Stimulated activated CD4-positive, alpha-beta T cell treated with anti-CD3 and anti-CD28 coated beads, Interleukin-4, amount 100 ng/mL, for 24 hours (primary cell): Measurements from ENCODE around the gene MAZ.
"Not testable (repeated sequence)": the region's sequence is repeated elsewhere in the genome, so short reads cannot be mapped to it uniquely, and the experiment has no call there.

Experiments used
- DNase-seq: peaks from one replicate; pipeline ENCODE4 v3.0.0-alpha.2; 2020

Gene MAZ

DNA sequence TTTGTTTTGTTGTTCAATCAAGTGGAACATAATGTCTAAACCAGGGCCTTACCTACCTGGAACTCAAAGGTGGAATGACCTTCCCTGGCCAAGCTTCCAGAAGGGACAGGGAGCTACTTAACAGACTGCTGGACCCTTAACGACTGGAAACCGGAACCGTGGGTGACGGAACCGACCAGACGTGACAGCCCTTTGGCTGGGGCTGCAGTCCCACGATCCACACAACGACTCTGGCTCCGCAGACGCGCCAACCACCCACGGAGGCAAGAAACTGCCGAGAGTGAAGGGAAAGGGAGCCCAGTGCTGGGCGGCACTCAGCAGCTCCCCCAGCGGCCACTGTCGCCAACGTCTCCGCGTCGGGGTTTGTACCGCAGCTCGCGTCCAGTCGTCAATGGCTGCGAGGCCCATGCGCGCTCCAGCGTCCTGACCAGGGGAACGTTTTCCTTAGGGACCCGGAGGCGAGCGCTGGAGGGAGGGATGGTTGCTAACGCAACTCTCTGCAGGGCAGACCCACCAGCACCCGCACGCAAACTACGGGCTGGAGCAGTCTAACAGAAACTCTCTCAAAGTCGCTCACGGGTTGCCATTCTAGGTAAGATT, 21.3 kb upstream of the MAZ start:
- DNase-seq: peak; percentile 79

DNA sequence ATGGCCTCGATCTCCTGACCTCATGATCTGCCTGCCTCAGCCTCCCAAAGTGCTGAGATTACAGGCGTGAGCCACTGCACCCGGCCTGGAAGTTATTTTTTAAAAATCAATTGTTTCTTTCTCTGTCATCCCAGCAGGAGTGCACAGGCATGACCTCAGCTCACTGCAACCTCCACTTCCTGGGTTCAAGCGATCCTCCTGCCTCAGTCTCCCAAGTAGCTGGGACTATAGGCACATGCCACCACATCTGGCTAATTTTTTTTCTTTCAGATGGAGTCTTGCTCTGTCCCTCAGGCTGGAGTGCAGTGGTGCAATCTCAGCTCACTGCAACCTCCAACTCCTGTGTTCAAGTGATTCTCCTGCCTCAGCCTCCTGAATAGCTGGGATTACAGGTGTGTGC, 19.2 kb upstream of the MAZ start:
- DNase-seq: not testable (repeated sequence)

DNA sequence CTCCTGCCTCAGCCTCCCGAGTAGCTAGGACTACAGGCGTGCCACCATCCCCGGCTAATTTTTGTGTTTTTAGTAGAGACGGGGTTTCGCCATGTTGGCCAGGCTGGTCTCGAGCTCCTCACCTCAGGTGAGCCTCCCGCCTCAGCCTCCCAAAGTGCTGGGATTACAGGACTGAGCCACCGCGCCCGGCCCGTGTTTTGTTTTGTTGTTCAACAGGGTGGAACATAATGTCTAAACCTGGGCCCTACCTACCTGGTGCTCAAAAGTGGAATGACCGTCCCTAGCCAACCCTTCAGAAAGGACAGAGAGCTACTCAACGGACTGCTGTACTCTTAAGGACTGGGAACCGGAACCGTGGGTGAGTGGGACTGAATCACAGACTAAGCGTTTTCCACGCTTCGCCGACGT, 16.6 kb upstream of the MAZ start:
- no peak for DNase-seq

DNA sequence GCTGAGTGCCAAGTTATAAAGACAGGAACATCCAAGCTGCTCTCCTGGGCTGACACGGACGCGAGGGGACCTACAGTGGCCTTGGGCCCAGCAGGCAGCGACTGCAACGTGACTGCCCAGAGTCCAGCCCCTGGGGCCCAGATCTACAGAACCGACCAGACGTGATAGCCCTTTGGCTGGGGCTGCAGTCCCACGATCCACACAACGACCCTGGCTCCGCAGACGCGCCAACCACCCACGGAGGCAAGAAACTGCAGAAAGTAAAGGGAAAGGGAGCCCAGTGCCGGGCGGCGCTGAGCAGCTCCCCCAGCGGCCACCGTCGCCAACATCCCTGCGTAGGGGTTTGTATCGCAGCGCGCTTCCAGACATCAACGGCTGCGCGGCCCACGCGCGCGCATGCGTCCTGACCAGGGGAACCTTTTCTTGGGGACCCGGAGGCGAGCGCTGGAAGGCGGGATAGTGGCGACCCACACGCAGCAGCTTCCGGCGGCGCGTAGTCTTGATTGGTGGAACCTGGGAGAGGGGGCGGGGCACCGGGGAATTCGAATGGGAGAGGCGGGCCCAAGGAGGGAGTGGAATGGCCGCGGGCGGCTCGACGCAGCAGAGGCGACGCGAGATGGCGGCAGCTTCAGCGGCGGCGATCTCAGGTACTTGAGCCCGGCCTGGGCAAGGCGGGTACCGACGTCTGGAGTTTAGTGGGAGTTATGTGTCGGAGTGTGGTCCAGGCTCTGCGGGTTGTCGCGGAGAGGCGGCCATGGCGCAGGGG, 16.0 kb upstream of the MAZ start, which contains the start of gene KIF22:
Gene KIF22, plus strand, starts transcription at position 569 of the 766 bp plus-strand sequence. Its CDS starts 9 bp downstream, at position 578.
- DNase-seq: peak; percentile 100

DNA sequence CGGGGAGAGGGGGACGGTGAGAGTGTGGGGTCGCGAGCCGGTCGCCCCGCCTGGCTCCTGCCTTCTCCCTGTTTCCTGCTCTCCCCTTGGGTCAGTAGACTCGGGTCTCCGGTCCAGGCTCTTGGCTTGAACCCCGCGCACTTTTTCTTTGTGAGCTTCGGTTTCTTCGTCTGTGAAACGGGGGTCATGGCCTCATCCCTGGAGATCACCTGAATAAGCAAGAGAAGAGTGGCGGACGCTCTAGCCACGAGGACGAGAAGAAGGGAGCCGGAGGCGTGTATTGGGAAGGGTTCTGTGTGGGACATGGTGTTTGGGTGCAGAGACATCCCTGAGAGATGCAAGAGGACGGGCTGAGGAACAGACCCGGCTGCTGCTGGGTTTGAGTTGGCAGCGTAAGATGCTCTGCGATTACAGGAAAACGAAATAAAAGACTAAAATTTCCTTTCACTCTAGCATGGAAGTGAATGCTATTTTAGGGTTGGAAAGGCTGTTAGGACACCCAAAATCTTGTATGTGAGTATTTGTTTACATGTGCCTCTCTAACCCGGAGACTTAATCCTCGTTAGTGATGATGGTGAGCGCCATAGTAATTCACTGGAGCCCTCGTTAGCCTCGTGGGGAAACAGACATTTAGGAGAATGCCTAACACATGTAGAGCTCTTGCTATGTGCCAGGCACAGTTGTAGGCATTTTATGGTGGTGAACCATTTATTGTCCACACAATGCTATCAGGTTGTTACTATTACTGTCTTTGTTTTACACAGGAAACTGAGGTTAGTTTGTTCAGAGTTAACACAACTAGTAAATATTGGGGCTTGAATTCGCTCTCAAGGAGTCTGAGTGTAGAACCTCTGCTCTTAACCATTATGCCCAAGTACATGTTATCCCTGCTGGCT, 15.1 kb upstream of the MAZ start:
- DNase-seq: peak; percentile 25

DNA sequence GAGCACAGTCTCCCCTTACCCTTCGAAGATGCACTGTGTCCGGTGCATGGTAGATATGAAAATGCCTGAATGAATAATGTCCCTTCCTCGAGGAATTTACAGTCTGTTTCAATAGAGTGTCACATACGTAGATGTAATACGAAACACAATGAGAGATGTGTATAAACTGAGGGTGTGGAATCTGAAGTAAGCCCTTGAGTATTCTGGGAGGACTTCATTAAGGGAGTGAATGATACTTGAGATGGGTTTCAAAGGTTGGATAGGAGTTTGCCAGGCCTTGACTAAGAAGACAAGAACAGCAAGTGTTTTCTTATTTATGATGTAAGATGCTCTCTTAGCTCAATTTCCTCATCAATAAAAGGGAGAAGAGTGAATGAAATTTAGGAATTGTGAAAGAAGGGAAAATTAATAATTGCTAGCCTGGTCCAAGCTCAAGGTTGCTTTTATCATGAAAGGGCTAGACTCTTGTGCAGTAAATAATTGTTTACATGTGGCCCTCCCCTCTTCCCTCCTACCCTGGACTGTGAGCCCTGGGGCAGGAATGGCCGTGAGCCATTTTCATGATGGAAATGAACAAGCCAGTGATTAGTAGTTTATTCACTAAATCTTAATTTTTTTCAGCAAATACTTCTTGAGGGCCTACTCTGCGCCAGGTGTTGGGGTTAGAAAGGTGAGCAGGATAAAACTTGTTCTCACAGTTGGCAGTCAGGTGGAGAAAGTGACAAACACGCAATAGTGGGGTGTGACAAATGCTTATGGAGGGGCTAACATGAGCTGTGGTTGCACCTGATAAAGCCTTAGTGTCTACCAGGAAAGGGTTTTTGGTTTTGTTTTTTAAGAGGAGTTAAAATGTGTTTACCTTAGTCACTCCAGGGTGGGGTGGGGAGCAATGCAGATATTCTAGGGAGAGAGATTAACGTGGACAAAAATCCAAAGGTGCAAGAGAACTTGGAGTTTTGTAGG, 14.2 kb upstream of the MAZ start:
- DNase-seq: no peak

DNA sequence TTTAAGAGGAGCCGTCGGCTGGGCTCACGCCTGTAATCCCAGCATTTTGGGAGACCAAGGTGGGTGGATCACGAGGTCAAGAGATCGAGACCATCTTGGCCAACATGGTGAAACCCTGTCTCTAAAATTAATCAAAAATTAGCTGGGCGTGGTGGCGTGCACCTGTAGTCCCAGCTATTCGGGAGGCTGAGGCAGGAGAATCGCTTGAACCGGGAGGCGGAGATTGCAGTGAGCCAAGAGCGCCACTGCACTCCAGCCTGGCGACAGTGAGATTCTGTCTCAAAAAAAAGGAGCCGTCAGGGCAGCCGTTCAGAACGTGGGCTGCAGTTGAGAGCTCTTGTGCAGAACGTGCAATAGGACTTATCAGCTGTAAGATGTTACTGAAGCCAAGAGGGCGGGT, 13.2 kb upstream of the MAZ start:
- not testable (repeated sequence) for DNase-seq

DNA sequence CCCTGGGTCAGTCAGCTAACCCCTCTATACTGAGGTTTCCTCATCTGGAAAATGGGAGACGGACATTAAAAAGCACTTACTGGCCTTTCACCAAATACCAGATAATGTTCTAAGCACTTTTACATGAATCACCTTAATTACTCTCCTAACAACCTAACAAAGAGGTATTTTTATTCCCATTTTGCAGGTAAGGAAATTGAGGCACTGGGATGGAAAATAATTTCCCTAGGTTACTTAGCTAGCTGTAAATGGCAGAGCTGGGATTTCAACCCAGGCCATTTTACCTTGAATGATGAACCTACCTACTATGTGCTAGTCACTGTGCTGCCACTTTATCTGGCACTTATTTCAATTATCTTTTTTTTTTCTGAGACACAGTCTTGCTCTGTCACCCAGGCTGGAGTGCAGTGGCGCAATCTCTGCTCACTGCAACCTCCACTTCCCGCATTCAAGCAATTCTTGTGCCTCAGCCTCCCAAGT, 12.1 kb upstream of the MAZ start:
- DNase-seq: no peak

DNA sequence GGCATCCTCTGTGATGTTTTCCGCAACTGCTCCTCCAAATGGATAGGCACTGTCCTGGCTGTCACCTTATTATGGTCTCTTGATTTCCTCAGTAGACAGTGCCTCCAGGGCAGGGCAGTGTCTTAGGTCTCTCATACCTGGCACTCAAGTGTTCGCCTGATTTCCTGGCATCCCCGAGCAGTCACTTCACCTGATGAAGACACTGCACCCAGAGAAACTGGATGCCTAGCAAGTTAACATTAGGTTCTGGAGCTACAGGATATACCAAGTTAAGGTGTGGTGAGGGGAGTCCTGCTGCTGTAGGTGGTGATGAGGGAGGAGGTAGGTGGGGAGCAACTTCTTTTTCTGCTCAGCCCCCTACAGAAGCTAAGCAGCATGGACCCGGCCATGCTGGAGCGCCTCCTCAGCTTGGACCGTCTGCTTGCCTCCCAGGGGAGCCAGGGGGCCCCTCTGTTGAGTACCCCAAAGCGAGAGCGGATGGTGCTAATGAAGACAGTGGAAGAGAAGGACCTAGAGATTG, 3.9 kb upstream of the MAZ start:
- no peak for DNase-seq

DNA sequence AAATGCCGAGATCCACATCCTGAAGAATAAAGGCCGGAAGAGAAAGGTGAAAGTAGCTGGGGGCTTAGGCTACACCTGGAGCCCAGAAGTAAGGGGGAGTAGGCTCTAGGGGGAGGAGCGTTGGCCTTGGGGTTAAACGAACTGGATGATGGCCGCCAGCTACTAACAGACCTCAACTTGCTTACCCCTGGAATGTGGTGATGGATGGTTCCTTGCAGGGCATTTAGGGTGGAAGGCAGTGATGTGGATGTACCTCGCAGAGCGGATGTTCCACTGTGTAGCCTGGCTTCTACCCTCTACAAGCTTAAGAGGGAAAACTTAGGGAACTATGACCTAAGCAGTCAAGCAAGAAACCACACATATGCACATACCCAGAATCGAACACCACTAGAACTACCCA, 2.3 kb upstream of the MAZ start:
- no peak for DNase-seq

DNA sequence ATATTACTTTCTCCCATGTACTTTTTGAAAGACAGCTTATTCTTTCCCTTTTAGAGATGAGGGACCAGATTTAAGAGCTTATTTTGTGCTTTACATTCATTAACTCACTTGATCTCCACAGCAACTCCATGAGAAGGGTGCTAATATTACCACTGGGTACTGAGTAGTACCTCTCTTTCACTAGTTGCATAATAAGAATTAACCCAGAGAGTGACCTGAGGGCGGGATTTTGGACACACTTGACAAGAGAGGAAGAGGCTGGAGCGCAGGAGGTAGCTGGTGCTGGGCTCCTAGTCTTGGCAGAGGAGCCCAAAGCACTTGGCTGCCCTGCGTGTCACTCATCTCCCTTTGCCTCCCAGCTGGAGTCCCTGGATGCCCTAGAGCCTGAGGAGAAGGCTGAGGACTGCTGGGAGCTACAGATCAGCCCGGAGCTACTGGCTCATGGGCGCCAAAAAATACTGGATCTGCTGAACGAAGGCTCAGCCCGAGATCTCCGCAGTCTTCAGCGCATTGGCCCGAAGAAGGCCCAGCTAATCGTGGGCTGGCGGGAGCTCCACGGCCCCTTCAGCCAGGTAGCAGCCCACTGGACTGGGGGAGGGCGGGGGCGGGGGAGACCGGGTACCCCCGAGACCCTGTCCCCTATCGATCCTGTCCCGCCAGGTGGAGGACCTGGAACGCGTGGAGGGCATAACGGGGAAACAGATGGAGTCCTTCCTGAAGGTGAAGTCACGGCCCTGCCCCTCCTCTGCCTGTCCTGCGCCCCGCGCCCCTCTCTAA, 1.7 kb upstream of the MAZ start:
- no peak for DNase-seq

DNA sequence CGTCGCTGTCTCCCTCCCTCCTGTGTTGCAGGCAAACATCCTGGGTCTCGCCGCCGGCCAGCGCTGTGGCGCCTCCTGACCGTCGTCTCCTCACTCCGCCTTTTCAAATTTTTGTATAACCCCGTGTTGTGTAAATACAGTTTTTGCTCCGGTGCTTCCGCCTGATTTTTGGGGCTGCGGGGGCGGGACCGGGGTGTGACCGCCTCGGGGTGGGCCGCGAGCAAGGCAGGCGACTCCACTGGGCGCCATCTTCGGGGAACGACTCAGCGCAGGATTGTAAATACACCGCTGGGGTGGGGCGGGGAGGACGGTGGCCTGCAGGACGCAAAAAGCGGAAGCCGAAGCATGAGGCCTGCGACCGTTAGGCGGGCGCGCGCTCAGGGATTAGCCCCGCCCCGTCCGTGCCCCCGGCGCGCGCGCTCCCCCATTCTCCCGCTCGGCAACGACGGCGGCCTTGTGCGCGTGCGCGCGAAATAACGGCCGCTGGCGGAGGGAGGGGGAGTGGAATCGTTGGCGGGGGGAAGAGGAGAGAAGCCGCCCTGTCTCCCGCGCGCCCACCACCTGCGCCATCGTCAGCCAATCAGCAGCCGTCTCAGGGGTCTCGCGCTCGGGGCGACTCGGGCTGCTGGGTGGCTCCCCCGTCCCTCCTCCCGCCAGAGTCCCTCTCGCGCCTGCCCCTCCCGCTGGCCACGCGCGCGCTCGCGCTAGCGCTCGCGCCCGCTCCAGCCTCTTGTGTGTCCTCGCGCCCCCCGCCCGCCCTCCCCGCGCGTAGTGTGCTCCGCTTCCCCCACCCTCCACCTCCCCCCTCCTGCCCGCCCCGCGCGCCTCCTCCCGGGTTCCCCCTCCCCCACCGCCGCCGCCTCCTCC, 864 bp upstream of the MAZ start:
- DNase-seq: peak; percentile 98

DNA sequence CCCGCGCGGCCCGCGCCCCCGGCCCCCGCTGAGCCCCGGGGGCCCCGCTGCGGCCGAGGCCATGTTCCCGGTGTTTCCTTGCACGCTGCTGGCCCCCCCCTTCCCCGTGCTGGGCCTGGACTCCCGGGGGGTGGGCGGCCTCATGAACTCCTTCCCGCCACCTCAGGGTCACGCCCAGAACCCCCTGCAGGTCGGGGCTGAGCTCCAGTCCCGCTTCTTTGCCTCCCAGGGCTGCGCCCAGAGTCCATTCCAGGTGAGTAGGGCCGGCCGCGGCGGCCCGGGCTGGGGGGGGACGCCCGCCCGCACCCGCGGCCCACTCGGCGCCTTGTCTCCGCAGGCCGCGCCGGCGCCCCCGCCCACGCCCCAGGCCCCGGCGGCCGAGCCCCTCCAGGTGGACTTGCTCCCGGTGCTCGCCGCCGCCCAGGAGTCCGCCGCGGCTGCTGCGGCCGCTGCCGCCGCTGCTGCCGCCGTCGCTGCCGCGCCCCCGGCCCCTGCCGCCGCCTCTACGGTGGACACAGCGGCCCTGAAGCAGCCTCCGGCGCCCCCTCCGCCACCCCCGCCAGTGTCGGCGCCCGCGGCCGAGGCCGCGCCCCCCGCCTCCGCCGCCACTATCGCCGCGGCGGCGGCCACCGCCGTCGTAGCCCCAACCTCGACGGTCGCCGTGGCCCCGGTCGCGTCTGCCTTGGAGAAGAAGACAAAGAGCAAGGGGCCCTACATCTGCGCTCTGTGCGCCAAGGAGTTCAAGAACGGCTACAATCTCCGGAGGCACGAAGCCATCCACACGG, 504 bp downstream of the MAZ start:
- DNase-seq: peak; percentile 69

DNA sequence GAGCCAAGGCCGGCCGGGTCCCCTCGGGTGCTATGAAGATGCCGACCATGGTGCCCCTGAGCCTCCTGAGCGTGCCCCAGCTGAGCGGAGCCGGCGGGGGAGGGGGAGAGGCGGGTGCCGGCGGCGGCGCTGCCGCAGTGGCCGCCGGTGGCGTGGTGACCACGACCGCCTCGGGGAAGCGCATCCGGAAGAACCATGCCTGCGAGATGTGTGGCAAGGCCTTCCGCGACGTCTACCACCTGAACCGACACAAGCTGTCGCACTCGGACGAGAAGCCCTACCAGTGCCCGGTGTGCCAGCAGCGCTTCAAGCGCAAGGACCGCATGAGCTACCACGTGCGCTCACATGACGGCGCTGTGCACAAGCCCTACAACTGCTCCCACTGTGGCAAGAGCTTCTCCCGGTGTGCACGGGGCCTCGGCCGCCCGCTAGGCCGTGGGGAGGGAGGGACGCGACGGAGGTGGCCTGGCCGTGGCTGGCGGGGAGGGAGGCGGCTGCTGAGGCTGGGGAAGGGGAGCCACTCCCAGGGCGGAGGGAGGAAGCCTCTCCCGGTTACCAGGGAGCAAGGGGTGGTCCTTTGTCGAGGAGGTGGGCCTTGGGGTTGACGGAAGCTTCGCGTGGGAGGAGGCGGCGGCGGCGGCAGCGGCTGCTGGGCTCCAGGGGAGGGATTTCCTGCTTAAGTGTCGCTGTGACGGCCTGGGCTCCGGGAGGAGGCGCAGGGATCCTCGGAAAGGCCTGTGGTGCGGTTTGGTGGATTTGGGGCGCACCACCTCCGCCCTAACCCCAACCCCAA, 1.3 kb downstream of the MAZ start:
- DNase-seq: peak; percentile 87

DNA sequence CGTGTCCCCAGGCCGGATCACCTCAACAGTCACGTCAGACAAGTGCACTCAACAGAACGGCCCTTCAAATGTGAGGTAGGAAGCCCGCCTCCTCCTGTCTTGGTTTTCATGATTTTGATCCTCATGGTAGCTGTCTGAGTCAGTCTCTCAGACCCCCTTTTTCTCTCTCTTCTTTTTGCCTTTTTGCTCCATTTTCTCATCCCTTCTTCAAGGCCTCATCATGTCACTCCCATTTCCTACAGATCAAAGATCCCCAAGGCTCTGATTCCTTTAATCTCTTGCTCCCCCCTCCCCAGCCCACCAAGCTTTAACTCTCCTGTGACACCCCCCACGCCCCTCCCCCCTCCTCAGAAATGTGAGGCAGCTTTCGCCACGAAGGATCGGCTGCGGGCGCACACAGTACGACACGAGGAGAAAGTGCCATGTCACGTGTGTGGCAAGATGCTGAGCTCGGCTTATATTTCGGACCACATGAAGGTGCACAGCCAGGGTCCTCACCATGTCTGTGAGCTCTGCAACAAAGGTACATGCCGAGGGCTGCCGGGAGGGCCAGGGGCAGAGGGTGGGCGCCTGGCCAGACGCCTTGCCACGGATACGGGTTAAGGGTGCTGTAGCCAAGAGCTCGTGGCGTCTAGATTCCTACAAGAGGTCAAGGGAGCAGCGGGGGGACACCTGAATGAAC, 2.0 kb downstream of the MAZ start:
- DNase-seq: peak; percentile 43

DNA sequence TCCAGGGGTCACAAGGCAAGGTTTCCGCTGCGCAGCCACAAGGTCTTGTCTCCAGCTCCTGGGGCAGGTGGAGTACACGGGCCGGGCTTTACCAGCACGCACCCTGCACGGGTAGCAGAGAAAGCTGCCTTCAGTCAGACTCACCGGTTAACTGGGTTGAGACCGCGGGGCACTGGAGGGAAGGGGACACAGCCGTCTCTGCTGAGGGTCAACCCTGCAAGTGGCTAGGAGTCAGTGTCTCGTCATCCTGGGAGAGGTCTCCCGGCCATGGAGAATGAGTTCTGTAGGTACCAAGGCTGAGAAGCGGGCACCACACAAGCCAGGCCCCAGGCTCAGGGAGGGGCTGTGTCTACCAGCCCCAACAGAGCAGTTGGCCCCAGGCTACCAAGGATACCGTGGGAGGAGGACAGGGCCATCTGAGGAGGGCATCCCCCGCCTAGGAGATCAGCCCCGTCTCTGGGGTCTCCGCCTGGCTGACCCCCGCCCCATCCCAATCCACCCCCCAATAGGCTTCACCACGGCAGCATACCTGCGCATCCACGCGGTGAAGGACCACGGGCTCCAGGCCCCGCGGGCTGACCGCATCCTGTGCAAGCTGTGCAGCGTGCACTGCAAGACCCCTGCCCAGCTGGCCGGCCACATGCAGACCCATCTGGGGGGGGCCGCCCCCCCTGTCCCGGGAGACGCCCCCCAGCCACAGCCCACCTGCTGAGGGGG, 2.9 kb downstream of the MAZ start:
- peak; percentile 9 for DNase-seq
